ENCODE data around the gene IDH2.
A peak's percentile ranks its signal among the peaks of the same experiment; 100 is the strongest.

The IDH2 gene

GRCh38 chr15:90063770-90064247 is 38.5 kb downstream of the IDH2 start:
- H3K27me3 ChIP-seq (ENCODE audit: insufficient read depth, low read length, poor library complexity), result no peaks in the 10 kb centered on the region
- no peak overlapping the region for H3K9ac ChIP-seq (ENCODE audit: low read length)
- no peak overlapping the region for H2BK120ac ChIP-seq (ENCODE audit: low read depth, low read length)
- peaks cover 29% of the 10 kb centered on the region for H3K4me1 ChIP-seq (ENCODE audit: control insufficient read depth, low read depth, low read length)
- no peak overlapping the region for H4K8ac ChIP-seq (ENCODE audit: low read depth, low read length)
- H3K36me3 ChIP-seq (ENCODE audit: control insufficient read depth, insufficient read depth, low read length), result peaks cover 5% of the 10 kb centered on the region
- H2AK5ac ChIP-seq (ENCODE audit: low read length), result no peak overlapping the region
- no peak overlapping the region for H3K23ac ChIP-seq (ENCODE audit: low read length)
- H3K4me3 ChIP-seq (ENCODE audit: low read length), result no peak overlapping the region
- H3K79me2 ChIP-seq (ENCODE audit: control insufficient read depth, insufficient read depth, low read length), result peaks cover 6% of the 10 kb centered on the region
- H3K4ac ChIP-seq (ENCODE audit: low read depth, low read length), result peak overlapping the region; percentile 40
- peak overlapping the region; percentile 5 for H3K27ac ChIP-seq (ENCODE audit: low read depth, low read length)
- peak overlapping the region; percentile 90 for H3K56ac ChIP-seq (ENCODE audit: low read length)
- no peak overlapping the region for H3K4me2 ChIP-seq (ENCODE audit: low read length)
- no peak overlapping the region for H2BK15ac ChIP-seq (replicated peaks; ENCODE audit: low read depth)
- H2BK5ac ChIP-seq (ENCODE audit: low read length), result peak overlapping the region; percentile 4
- DNase-seq, result peak; percentile 84
- no peak overlapping the region for H4K5ac ChIP-seq (ENCODE audit: low read length)
- peak overlapping the region; percentile 88 for H3K18ac ChIP-seq (ENCODE audit: low read length)
- H3K79me1 ChIP-seq (ENCODE audit: low read length), result peaks cover 20% of the 10 kb centered on the region
- no CpG with 5 or more reads among the region's 11 CpGs for WGBS (ENCODE audit: extremely low coverage, insufficient coverage, low lambda C conversion rate)

GRCh38 chr15:90062973-90063769 is 39.1 kb downstream of the IDH2 start:
- H3K4ac ChIP-seq (ENCODE audit: low read depth, low read length), result peak overlapping the region; percentile 96
- H2BK15ac ChIP-seq (replicated peaks; ENCODE audit: low read depth), result no peak overlapping the region
- H4K5ac ChIP-seq (ENCODE audit: low read length), result no peak overlapping the region
- peak overlapping the region; percentile 26 for H3K27ac ChIP-seq (ENCODE audit: low read depth, low read length)
- no peaks in the 10 kb centered on the region for H3K27me3 ChIP-seq (ENCODE audit: insufficient read depth, low read length, poor library complexity)
- H2BK5ac ChIP-seq (ENCODE audit: low read length), result peak overlapping the region; percentile 99
- H4K8ac ChIP-seq (ENCODE audit: low read depth, low read length), result no peak overlapping the region
- WGBS (ENCODE audit: extremely low coverage, insufficient coverage, low lambda C conversion rate), result no CpG with 5 or more reads among the region's 20 CpGs
- no peak for DNase-seq
- peaks cover 6% of the 10 kb centered on the region for H3K79me2 ChIP-seq (ENCODE audit: control insufficient read depth, insufficient read depth, low read length)
- no peak overlapping the region for H3K4me2 ChIP-seq (ENCODE audit: low read length)
- peaks cover 21% of the 10 kb centered on the region for H3K79me1 ChIP-seq (ENCODE audit: low read length)
- peak overlapping the region; percentile 95 for H3K23ac ChIP-seq (ENCODE audit: low read length)
- no peak overlapping the region for H3K4me3 ChIP-seq (ENCODE audit: low read length)
- peak overlapping the region; percentile 88 for H3K18ac ChIP-seq (ENCODE audit: low read length)
- H3K36me3 ChIP-seq (ENCODE audit: control insufficient read depth, insufficient read depth, low read length), result peaks cover 2% of the 10 kb centered on the region
- H2BK120ac ChIP-seq (ENCODE audit: low read depth, low read length), result peak overlapping the region; percentile 75
- H3K56ac ChIP-seq (ENCODE audit: low read length), result peak overlapping the region; percentile 90
- peak overlapping the region; percentile 98 for H2AK5ac ChIP-seq (ENCODE audit: low read length)
- H3K9ac ChIP-seq (ENCODE audit: low read length), result peak overlapping the region; percentile 73
- H3K4me1 ChIP-seq (ENCODE audit: control insufficient read depth, low read depth, low read length), result peaks cover 30% of the 10 kb centered on the region

GRCh38 chr15:90062462-90062932 is 39.8 kb downstream of the IDH2 start:
- WGBS (ENCODE audit: extremely low coverage, insufficient coverage, low lambda C conversion rate), result no CpG with 5 or more reads among the region's 16 CpGs

GRCh38 chr15:90062023-90062442 is 40.2 kb downstream of the IDH2 start:
- DNase-seq, result peak; percentile 97
- Histone ChIP-seq H2BK15ac (replicated peaks; ENCODE audit: low read depth) (no peak overlapping the region), H3K27me3 (ENCODE audit: insufficient read depth, low read length, poor library complexity) (no peaks in the 10 kb centered on the region), H4K5ac (ENCODE audit: low read length) (no peak overlapping the region), H3K23ac (ENCODE audit: low read length) (peak overlapping the region; percentile 95), H3K27ac (ENCODE audit: low read depth, low read length) (peak overlapping the region; percentile 26), H3K4me2 (ENCODE audit: low read length) (no peak overlapping the region), H3K79me1 (ENCODE audit: low read length) (peaks cover 22% of the 10 kb centered on the region), H2AK5ac (ENCODE audit: low read length) (peak overlapping the region; percentile 98), H3K4me3 (ENCODE audit: low read length) (no peak overlapping the region), H3K56ac (ENCODE audit: low read length) (peak overlapping the region; percentile 90), H3K9ac (ENCODE audit: low read length) (peak overlapping the region; percentile 73), H2BK120ac (ENCODE audit: low read depth, low read length) (peak overlapping the region; percentile 63), H3K4me1 (ENCODE audit: control insufficient read depth, low read depth, low read length) (peaks cover 32% of the 10 kb centered on the region), H3K18ac (ENCODE audit: low read length) (peak overlapping the region; percentile 88), H3K36me3 (ENCODE audit: control insufficient read depth, insufficient read depth, low read length) (no peaks in the 10 kb centered on the region), H3K79me2 (ENCODE audit: control insufficient read depth, insufficient read depth, low read length) (peaks cover 6% of the 10 kb centered on the region), H4K8ac (ENCODE audit: low read depth, low read length) (no peak overlapping the region), H2BK5ac (ENCODE audit: low read length) (peak overlapping the region; percentile 99), H3K4ac (ENCODE audit: low read depth, low read length) (peak overlapping the region; percentile 96)
- WGBS (ENCODE audit: extremely low coverage, insufficient coverage, low lambda C conversion rate), result no CpG with 5 or more reads among the region's 8 CpGs

More at GRCh38 chr15:90062462-90062932, 39.8 kb downstream of the IDH2 start:
- Histone ChIP-seq H3K18ac (ENCODE audit: low read length) (peak overlapping the region; percentile 88), H2BK120ac (ENCODE audit: low read depth, low read length) (peak overlapping the region; percentile 63), H4K8ac (ENCODE audit: low read depth, low read length) (no peak overlapping the region), H3K9ac (ENCODE audit: low read length) (peak overlapping the region; percentile 73), H3K4me1 (ENCODE audit: control insufficient read depth, low read depth, low read length) (peaks cover 30% of the 10 kb centered on the region), H3K79me1 (ENCODE audit: low read length) (peaks cover 22% of the 10 kb centered on the region), H3K4me2 (ENCODE audit: low read length) (no peak overlapping the region), H3K27ac (ENCODE audit: low read depth, low read length) (peak overlapping the region; percentile 26), H3K4me3 (ENCODE audit: low read length) (no peak overlapping the region), H2BK15ac (replicated peaks; ENCODE audit: low read depth) (no peak overlapping the region), H2AK5ac (ENCODE audit: low read length) (peak overlapping the region; percentile 98), H2BK5ac (ENCODE audit: low read length) (peak overlapping the region; percentile 99), H3K4ac (ENCODE audit: low read depth, low read length) (peak overlapping the region; percentile 96), H3K27me3 (ENCODE audit: insufficient read depth, low read length, poor library complexity) (no peaks in the 10 kb centered on the region), H4K5ac (ENCODE audit: low read length) (no peak overlapping the region), H3K56ac (ENCODE audit: low read length) (peak overlapping the region; percentile 90), H3K79me2 (ENCODE audit: control insufficient read depth, insufficient read depth, low read length) (peaks cover 6% of the 10 kb centered on the region), H3K36me3 (ENCODE audit: control insufficient read depth, insufficient read depth, low read length) (no peaks in the 10 kb centered on the region), H3K23ac (ENCODE audit: low read length) (peak overlapping the region; percentile 95)
- no peak for DNase-seq

GRCh38 chr15:90060797-90061196 is 41.5 kb downstream of the IDH2 start:
- peaks cover 6% of the 10 kb centered on the region for H3K79me2 ChIP-seq (ENCODE audit: control insufficient read depth, insufficient read depth, low read length)
- no peaks in the 10 kb centered on the region for H3K27me3 ChIP-seq (ENCODE audit: insufficient read depth, low read length, poor library complexity)
- WGBS (ENCODE audit: extremely low coverage, insufficient coverage, low lambda C conversion rate), result no CpG with 5 or more reads among the region's 3 CpGs
- H3K18ac ChIP-seq (ENCODE audit: low read length), result no peak overlapping the region
- no peak overlapping the region for H3K4me3 ChIP-seq (ENCODE audit: low read length)
- no peak overlapping the region for H2BK15ac ChIP-seq (replicated peaks; ENCODE audit: low read depth)
- no peak overlapping the region for H2BK120ac ChIP-seq (ENCODE audit: low read depth, low read length)
- H2BK5ac ChIP-seq (ENCODE audit: low read length), result peak overlapping the region; percentile 67
- peak overlapping the region; percentile 16 for H3K9ac ChIP-seq (ENCODE audit: low read length)
- peaks cover 32% of the 10 kb centered on the region for H3K4me1 ChIP-seq (ENCODE audit: control insufficient read depth, low read depth, low read length)
- H2AK5ac ChIP-seq (ENCODE audit: low read length), result peak overlapping the region; percentile 65
- peaks cover 18% of the 10 kb centered on the region for H3K79me1 ChIP-seq (ENCODE audit: low read length)
- no peak overlapping the region for H3K23ac ChIP-seq (ENCODE audit: low read length)
- no peaks in the 10 kb centered on the region for H3K36me3 ChIP-seq (ENCODE audit: control insufficient read depth, insufficient read depth, low read length)
- H3K27ac ChIP-seq (ENCODE audit: low read depth, low read length), result peak overlapping the region; percentile 59
- H3K56ac ChIP-seq (ENCODE audit: low read length), result peak overlapping the region; percentile 59
- no peak overlapping the region for H3K4me2 ChIP-seq (ENCODE audit: low read length)
- no peak overlapping the region for H3K4ac ChIP-seq (ENCODE audit: low read depth, low read length)
- H4K5ac ChIP-seq (ENCODE audit: low read length), result no peak overlapping the region
- H4K8ac ChIP-seq (ENCODE audit: low read depth, low read length), result no peak overlapping the region
- no peak for DNase-seq
